Skeletal muscle cell (primary cell): Measurements from ENCODE around the gene SH3BP5L.
"Not testable (repeated sequence)": the region's sequence is repeated elsewhere in the genome, so short reads cannot be mapped to it uniquely, and the experiment has no call there.

Experiments used
- DNase-seq: peaks from one replicate; pipeline ENCODE4 v3.0.0-alpha.2; 2010; ENCODE audit warnings: low read depth
- H3K4me3 ChIP-seq: 2 replicates; pipeline ENCODE4 v1.5.1; 2011; ENCODE audit warnings: low read depth, mild to moderate bottlenecking, control low read depth, low read length, moderate library complexity

SH3BP5L gene

GRCh38 chr1:248814351-248814750, 11.4 kb downstream of the SH3BP5L start:
- H3K4me3 ChIP-seq = no peak overlapping the region
- no peak for DNase-seq

GRCh38 chr1:248813546-248813945, 12.2 kb downstream of the SH3BP5L start:
- no peak overlapping the region for H3K4me3 ChIP-seq
- DNase-seq = no peak

- no peak overlapping the region for H3K4me3 ChIP-seq
- no peak for DNase-seq
These were observed 12.8 kb downstream of the SH3BP5L start for GRCh38 chr1:248812736-248813425.

GRCh38 chr1:248811514-248812490, 13.9 kb downstream of the SH3BP5L start:
- no peak for DNase-seq
- no peak overlapping the region for H3K4me3 ChIP-seq

GRCh38 chr1:248810727-248811513, 14.8 kb downstream of the SH3BP5L start:
- no peak overlapping the region for H3K4me3 ChIP-seq
- DNase-seq = no peak

- DNase-seq = no peak
- no peak overlapping the region for H3K4me3 ChIP-seq
These were observed 15.6 kb downstream of the SH3BP5L start for GRCh38 chr1:248810000-248810726.

- no peak for DNase-seq
These were observed 16.8 kb downstream of the SH3BP5L start for GRCh38 chr1:248808876-248809275.

GRCh38 chr1:248807067-248807737, 18.5 kb downstream of the SH3BP5L start:
- no peak for DNase-seq
- H3K4me3 ChIP-seq = no peak overlapping the region

More at GRCh38 chr1:248808876-248809275, 16.8 kb downstream of the SH3BP5L start:
- H3K4me3 ChIP-seq = no peak overlapping the region

GRCh38 chr1:248805876-248806275, 19.8 kb downstream of the SH3BP5L start:
- DNase-seq = no peak
- H3K4me3 ChIP-seq = no peak overlapping the region

- no peak for DNase-seq
- no peak overlapping the region for H3K4me3 ChIP-seq
These were observed 20.7 kb downstream of the SH3BP5L start for GRCh38 chr1:248804771-248805681.

GRCh38 chr1:248803501-248803900, 22.2 kb downstream of the SH3BP5L start:
- H3K4me3 ChIP-seq, DNase-seq: not testable (repeated sequence)

GRCh38 chr1:248802454-248802853, 23.3 kb downstream of the SH3BP5L start:
- no peak overlapping the region for H3K4me3 ChIP-seq
- DNase-seq = no peak

GRCh38 chr1:248800459-248800858, 25.3 kb downstream of the SH3BP5L start:
- no peak for DNase-seq
- H3K4me3 ChIP-seq = no peak overlapping the region

GRCh38 chr1:248798791-248799190, 26.9 kb downstream of the SH3BP5L start:
- DNase-seq = no peak
- no peak overlapping the region for H3K4me3 ChIP-seq

- not testable (repeated sequence) for DNase-seq, H3K4me3 ChIP-seq
These were observed 31.1 kb downstream of the SH3BP5L start for GRCh38 chr1:248794663-248795062.

- DNase-seq = no peak
- H3K4me3 ChIP-seq = no peak overlapping the region
These were observed 32.1 kb downstream of the SH3BP5L start for GRCh38 chr1:248793592-248793991.

GRCh38 chr1:248792342-248792741, 33.4 kb downstream of the SH3BP5L start:
- no peak for DNase-seq
- no peak overlapping the region for H3K4me3 ChIP-seq

- DNase-seq = no peak
- no peak overlapping the region for H3K4me3 ChIP-seq
These were observed 34.7 kb downstream of the SH3BP5L start for GRCh38 chr1:248791010-248791409.
